ENCODE results near the gene DRC7.
"Not testable (repeated sequence)": the region's sequence is repeated elsewhere in the genome, so short reads cannot be mapped to it uniquely, and the experiment has no call there.

The DRC7 gene

GRCh38 chr16:57742543-57742942 lies 47.9 kb downstream of the DRC7 start:
- no peak overlapping the region for H2AK5ac ChIP-seq (ENCODE audit: low read length)
- H3K27ac ChIP-seq (ENCODE audit: low read depth, low read length), result no peak overlapping the region
- no peak overlapping the region for H2BK5ac ChIP-seq (ENCODE audit: low read length)
- H3K4ac ChIP-seq (ENCODE audit: low read depth, low read length), result no peak overlapping the region
- no peak overlapping the region for H2BK15ac ChIP-seq (replicated peaks; ENCODE audit: low read depth)
- H3K9ac ChIP-seq (ENCODE audit: low read length), result no peak overlapping the region
- no CpG with 5 or more reads among the region's 4 CpGs for WGBS (ENCODE audit: extremely low coverage, insufficient coverage, low lambda C conversion rate)
- no peak overlapping the region for H3K18ac ChIP-seq (ENCODE audit: low read length)
- no peaks in the 10 kb centered on the region for H3K36me3 ChIP-seq (ENCODE audit: control insufficient read depth, insufficient read depth, low read length)
- no peak overlapping the region for H3K23ac ChIP-seq (ENCODE audit: low read length)
- no peaks in the 10 kb centered on the region for H3K79me2 ChIP-seq (ENCODE audit: control insufficient read depth, insufficient read depth, low read length)
- H3K27me3 ChIP-seq (ENCODE audit: insufficient read depth, low read length, poor library complexity), result no peaks in the 10 kb centered on the region
- no peak overlapping the region for H3K56ac ChIP-seq (ENCODE audit: low read length)
- no peak overlapping the region for H4K8ac ChIP-seq (ENCODE audit: low read depth, low read length)
- no peaks in the 10 kb centered on the region for H3K79me1 ChIP-seq (ENCODE audit: low read length)
- no peaks in the 10 kb centered on the region for H3K4me1 ChIP-seq (ENCODE audit: control insufficient read depth, low read depth, low read length)
- no peak overlapping the region for H3K4me2 ChIP-seq (ENCODE audit: low read length)
- H3K4me3 ChIP-seq (ENCODE audit: low read length), result no peak overlapping the region
- peak; percentile 53 for DNase-seq
- no peak overlapping the region for H4K5ac ChIP-seq (ENCODE audit: low read length)
- no peak overlapping the region for H2BK120ac ChIP-seq (ENCODE audit: low read depth, low read length)

- Histone ChIP-seq H3K4me3 (ENCODE audit: low read length) (no peak overlapping the region), H3K4ac (ENCODE audit: low read depth, low read length) (no peak overlapping the region), H3K79me1 (ENCODE audit: low read length) (no peaks in the 10 kb centered on the region), H2BK15ac (replicated peaks; ENCODE audit: low read depth) (no peak overlapping the region), H2BK120ac (ENCODE audit: low read depth, low read length) (no peak overlapping the region), H4K8ac (ENCODE audit: low read depth, low read length) (no peak overlapping the region), H3K79me2 (ENCODE audit: control insufficient read depth, insufficient read depth, low read length) (no peaks in the 10 kb centered on the region), H3K9ac (ENCODE audit: low read length) (no peak overlapping the region), H2BK5ac (ENCODE audit: low read length) (no peak overlapping the region), H3K4me2 (ENCODE audit: low read length) (no peak overlapping the region), H2AK5ac (ENCODE audit: low read length) (no peak overlapping the region), H3K18ac (ENCODE audit: low read length) (no peak overlapping the region), H3K56ac (ENCODE audit: low read length) (peak overlapping the region; percentile 25), H3K27me3 (ENCODE audit: insufficient read depth, low read length, poor library complexity) (no peaks in the 10 kb centered on the region), H3K23ac (ENCODE audit: low read length) (no peak overlapping the region), H3K36me3 (ENCODE audit: control insufficient read depth, insufficient read depth, low read length) (no peaks in the 10 kb centered on the region), H3K4me1 (ENCODE audit: control insufficient read depth, low read depth, low read length) (no peaks in the 10 kb centered on the region), H3K27ac (ENCODE audit: low read depth, low read length) (no peak overlapping the region), H4K5ac (ENCODE audit: low read length) (no peak overlapping the region)
- WGBS (ENCODE audit: extremely low coverage, insufficient coverage, low lambda C conversion rate), result no CpG with 5 or more reads among the region's 10 CpGs
- no peak for DNase-seq
These were observed 48.9 kb downstream of the DRC7 start for GRCh38 chr16:57743458-57743857.

GRCh38 chr16:57743886-57744641 lies 49.5 kb downstream of the DRC7 start:
- WGBS (ENCODE audit: extremely low coverage, insufficient coverage, low lambda C conversion rate), result no CpG with 5 or more reads among the region's 23 CpGs
- Histone ChIP-seq H3K4me2 (ENCODE audit: low read length) (no peak overlapping the region), H3K18ac (ENCODE audit: low read length) (no peak overlapping the region), H2BK5ac (ENCODE audit: low read length) (no peak overlapping the region), H2BK15ac (replicated peaks; ENCODE audit: low read depth) (no peak overlapping the region), H3K23ac (ENCODE audit: low read length) (no peak overlapping the region), H4K8ac (ENCODE audit: low read depth, low read length) (no peak overlapping the region), H3K36me3 (ENCODE audit: control insufficient read depth, insufficient read depth, low read length) (no peaks in the 10 kb centered on the region), H3K4ac (ENCODE audit: low read depth, low read length) (no peak overlapping the region), H2BK120ac (ENCODE audit: low read depth, low read length) (no peak overlapping the region), H4K5ac (ENCODE audit: low read length) (no peak overlapping the region), H3K9ac (ENCODE audit: low read length) (no peak overlapping the region), H3K4me3 (ENCODE audit: low read length) (no peak overlapping the region), H3K4me1 (ENCODE audit: control insufficient read depth, low read depth, low read length) (no peaks in the 10 kb centered on the region), H3K27ac (ENCODE audit: low read depth, low read length) (no peak overlapping the region), H2AK5ac (ENCODE audit: low read length) (no peak overlapping the region), H3K79me2 (ENCODE audit: control insufficient read depth, insufficient read depth, low read length) (no peaks in the 10 kb centered on the region), H3K27me3 (ENCODE audit: insufficient read depth, low read length, poor library complexity) (no peaks in the 10 kb centered on the region), H3K79me1 (ENCODE audit: low read length) (no peaks in the 10 kb centered on the region), H3K56ac (ENCODE audit: low read length) (peak overlapping the region; percentile 15)
- no peak for DNase-seq

DNA sequence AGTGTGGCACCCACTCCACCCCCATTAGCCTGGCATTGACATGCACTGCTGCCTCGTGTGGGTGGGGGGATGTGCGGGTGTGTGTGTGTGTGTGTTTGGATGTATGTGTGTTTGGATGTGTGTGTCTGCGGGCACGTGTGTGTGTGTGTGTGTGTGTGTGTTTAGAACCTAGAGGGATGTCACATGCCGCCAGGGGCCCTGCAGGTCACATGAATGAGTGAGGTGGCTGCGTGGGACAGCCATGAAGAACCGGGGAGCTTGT lies 50.0 kb downstream of the DRC7 start:
- Histone ChIP-seq H2BK15ac (replicated peaks; ENCODE audit: low read depth) (no peak overlapping the region), H3K79me1 (ENCODE audit: low read length) (no peaks in the 10 kb centered on the region), H3K4me1 (ENCODE audit: control insufficient read depth, low read depth, low read length) (no peaks in the 10 kb centered on the region), H3K36me3 (ENCODE audit: control insufficient read depth, insufficient read depth, low read length) (no peaks in the 10 kb centered on the region), H3K23ac (ENCODE audit: low read length) (no peak overlapping the region), H3K79me2 (ENCODE audit: control insufficient read depth, insufficient read depth, low read length) (no peaks in the 10 kb centered on the region), H3K27me3 (ENCODE audit: insufficient read depth, low read length, poor library complexity) (no peaks in the 10 kb centered on the region), H3K9ac (ENCODE audit: low read length) (no peak overlapping the region), H3K4ac (ENCODE audit: low read depth, low read length) (no peak overlapping the region), H4K8ac (ENCODE audit: low read depth, low read length) (no peak overlapping the region), H3K56ac (ENCODE audit: low read length) (no peak overlapping the region), H2AK5ac (ENCODE audit: low read length) (no peak overlapping the region), H2BK5ac (ENCODE audit: low read length) (no peak overlapping the region), H3K27ac (ENCODE audit: low read depth, low read length) (no peak overlapping the region), H4K5ac (ENCODE audit: low read length) (no peak overlapping the region), H3K18ac (ENCODE audit: low read length) (no peak overlapping the region), H2BK120ac (ENCODE audit: low read depth, low read length) (no peak overlapping the region), H3K4me2 (ENCODE audit: low read length) (no peak overlapping the region), H3K4me3 (ENCODE audit: low read length) (no peak overlapping the region)
- DNase-seq, result no peak
- no CpG with 5 or more reads among the region's 7 CpGs for WGBS (ENCODE audit: extremely low coverage, insufficient coverage, low lambda C conversion rate)

GRCh38 chr16:57745768-57746167 lies 51.2 kb downstream of the DRC7 start:
- Histone ChIP-seq H4K5ac (ENCODE audit: low read length) (no peak overlapping the region), H2BK5ac (ENCODE audit: low read length) (no peak overlapping the region), H2BK120ac (ENCODE audit: low read depth, low read length) (no peak overlapping the region), H2AK5ac (ENCODE audit: low read length) (no peak overlapping the region), H3K4me2 (ENCODE audit: low read length) (no peak overlapping the region), H3K9ac (ENCODE audit: low read length) (no peak overlapping the region), H3K56ac (ENCODE audit: low read length) (no peak overlapping the region), H3K4ac (ENCODE audit: low read depth, low read length) (no peak overlapping the region), H3K79me2 (ENCODE audit: control insufficient read depth, insufficient read depth, low read length) (no peaks in the 10 kb centered on the region), H3K79me1 (ENCODE audit: low read length) (no peaks in the 10 kb centered on the region), H3K18ac (ENCODE audit: low read length) (no peak overlapping the region), H2BK15ac (replicated peaks; ENCODE audit: low read depth) (no peak overlapping the region), H3K27ac (ENCODE audit: low read depth, low read length) (no peak overlapping the region), H4K8ac (ENCODE audit: low read depth, low read length) (no peak overlapping the region), H3K4me1 (ENCODE audit: control insufficient read depth, low read depth, low read length) (no peaks in the 10 kb centered on the region), H3K23ac (ENCODE audit: low read length) (no peak overlapping the region), H3K27me3 (ENCODE audit: insufficient read depth, low read length, poor library complexity) (no peaks in the 10 kb centered on the region), H3K36me3 (ENCODE audit: control insufficient read depth, insufficient read depth, low read length) (no peaks in the 10 kb centered on the region), H3K4me3 (ENCODE audit: low read length) (no peak overlapping the region)
- no CpG with 5 or more reads among the region's 3 CpGs for WGBS (ENCODE audit: extremely low coverage, insufficient coverage, low lambda C conversion rate)
- no peak for DNase-seq

DNA sequence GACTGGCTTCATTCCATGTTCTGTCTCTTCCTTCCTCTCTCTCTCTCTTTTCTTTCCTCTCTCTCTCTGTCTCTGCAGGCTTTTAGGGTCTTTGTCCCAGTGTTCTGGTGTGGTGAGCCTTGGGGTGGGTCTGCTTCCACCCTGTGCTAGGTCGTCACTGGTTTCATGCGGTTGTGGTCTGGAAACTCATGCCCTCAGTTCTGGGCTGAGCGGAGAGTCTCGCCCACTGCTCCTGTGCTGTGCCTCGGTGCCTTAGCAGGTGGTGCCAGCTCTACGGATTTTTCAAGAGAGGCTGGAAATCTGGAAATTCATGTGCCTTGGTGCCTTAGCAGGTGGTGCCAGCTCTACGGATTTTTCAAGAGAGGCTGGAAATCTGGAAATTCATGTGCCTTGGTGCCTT lies 51.7 kb downstream of the DRC7 start:
- not testable (repeated sequence) for H3K18ac ChIP-seq (ENCODE audit: low read length); H3K4ac ChIP-seq (ENCODE audit: low read depth, low read length); H2BK15ac ChIP-seq (replicated peaks; ENCODE audit: low read depth); H3K36me3 ChIP-seq (ENCODE audit: control insufficient read depth, insufficient read depth, low read length); DNase-seq; H3K79me1 ChIP-seq (ENCODE audit: low read length); H3K4me2 ChIP-seq (ENCODE audit: low read length); H3K23ac ChIP-seq (ENCODE audit: low read length); H3K9ac ChIP-seq (ENCODE audit: low read length); H2BK120ac ChIP-seq (ENCODE audit: low read depth, low read length); H4K5ac ChIP-seq (ENCODE audit: low read length); H3K4me1 ChIP-seq (ENCODE audit: control insufficient read depth, low read depth, low read length); H2BK5ac ChIP-seq (ENCODE audit: low read length); H3K27me3 ChIP-seq (ENCODE audit: insufficient read depth, low read length, poor library complexity); H2AK5ac ChIP-seq (ENCODE audit: low read length); H3K4me3 ChIP-seq (ENCODE audit: low read length); H3K27ac ChIP-seq (ENCODE audit: low read depth, low read length); H3K56ac ChIP-seq (ENCODE audit: low read length); H4K8ac ChIP-seq (ENCODE audit: low read depth, low read length); H3K79me2 ChIP-seq (ENCODE audit: control insufficient read depth, insufficient read depth, low read length)
- no CpG with 5 or more reads among the region's 7 CpGs for WGBS (ENCODE audit: extremely low coverage, insufficient coverage, low lambda C conversion rate)
